LNCAP (cell line): ENCODE results near the gene PDE4D.

ENCODE experiments used
- CTCF ChIP-seq: fragments of 450-650 bp; IDR thresholded peaks from 2 replicates; pipeline ENCODE4 v1.5.1; 2017; ENCODE audit warnings: mild to moderate bottlenecking

The PDE4D gene

GRCh38 chr5:59058969-59059687 is 834.4 kb downstream of the PDE4D start:
- no peak for TF ChIP-seq CTCF

- no peak for TF ChIP-seq CTCF
Measured at GRCh38 chr5:59058237-59058636, 835.3 kb downstream of the PDE4D start.

- TF ChIP-seq CTCF: no peak
Measured at GRCh38 chr5:59055745-59056448, 837.6 kb downstream of the PDE4D start.

- TF ChIP-seq CTCF: no peak
Measured at GRCh38 chr5:59054963-59055528, 838.5 kb downstream of the PDE4D start.

GRCh38 chr5:59051951-59052350 is 841.6 kb downstream of the PDE4D start:
- no peak for TF ChIP-seq CTCF

DNA sequence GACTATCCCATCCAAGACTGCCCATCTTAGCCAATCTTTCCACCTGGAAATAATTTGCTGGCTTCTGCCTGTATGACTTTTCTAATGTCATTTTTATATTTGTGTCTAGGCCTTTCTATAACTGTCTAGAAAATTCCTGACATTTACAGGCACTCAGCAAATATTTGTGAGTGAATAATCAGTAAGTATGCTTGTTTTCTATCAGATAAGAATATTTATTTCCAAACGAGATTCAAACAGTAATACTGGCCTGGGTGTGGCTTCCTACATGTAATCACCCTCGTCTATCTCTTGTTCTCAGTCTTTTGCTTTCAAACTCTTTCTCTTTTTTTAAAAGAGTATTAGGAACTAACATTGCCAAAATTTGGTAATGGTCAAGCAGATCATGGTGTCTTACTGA is 844.4 kb downstream of the PDE4D start:
- no peak for TF ChIP-seq CTCF

DNA sequence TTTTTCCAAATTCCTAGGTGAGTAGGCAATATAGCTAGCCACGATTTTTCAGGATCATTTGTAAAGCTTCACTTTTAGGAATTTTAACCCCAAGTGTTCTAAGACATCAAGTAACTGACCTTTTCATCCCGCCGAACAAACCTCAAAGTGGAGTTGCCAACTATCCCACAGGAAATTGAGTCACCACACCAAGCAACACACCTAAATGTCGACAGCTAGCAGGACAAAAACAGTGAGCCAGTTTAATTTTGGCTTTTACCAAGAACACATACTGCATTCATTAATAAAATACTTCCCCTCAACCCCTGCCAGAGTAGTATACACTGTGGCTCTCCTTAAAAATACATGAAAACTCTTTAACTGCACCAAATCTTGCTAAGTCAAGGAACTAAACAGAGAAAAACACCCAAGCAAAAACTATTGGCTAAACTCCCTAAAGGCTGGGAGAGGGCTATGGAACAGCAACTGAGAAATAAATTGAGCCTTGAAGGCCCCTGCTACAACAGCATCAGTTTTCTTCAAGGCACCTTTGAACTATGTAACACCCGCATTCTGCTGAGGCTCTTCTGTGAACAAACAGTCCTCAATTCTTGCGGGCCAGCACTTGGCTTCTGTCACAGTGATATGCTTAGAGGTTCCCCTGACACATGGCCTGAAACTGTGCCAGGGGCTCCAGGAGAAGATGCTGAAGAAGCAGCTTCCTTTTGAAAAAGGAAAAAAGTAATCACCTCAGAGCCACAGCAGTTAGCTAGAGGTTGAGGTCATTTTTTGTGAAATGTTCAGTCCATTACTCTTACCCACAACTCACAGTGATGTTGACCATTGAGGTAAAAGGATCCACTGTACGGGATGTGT is 851.1 kb downstream of the PDE4D start:
- no peak for TF ChIP-seq CTCF
